GM12874 (cell line): ENCODE results near the gene TRPM3.

Experiments used
- TF ChIP-seq, protein P1 (sequence below): IDR thresholded peaks from 2 replicates; pipeline ENCODE4 v1.5.1; 2011; ENCODE audit warnings: low read depth, mild to moderate bottlenecking, control low read depth, low read length, moderate library complexity; ENCODE audit not compliant: insufficient read depth

Gene TRPM3

DNA sequence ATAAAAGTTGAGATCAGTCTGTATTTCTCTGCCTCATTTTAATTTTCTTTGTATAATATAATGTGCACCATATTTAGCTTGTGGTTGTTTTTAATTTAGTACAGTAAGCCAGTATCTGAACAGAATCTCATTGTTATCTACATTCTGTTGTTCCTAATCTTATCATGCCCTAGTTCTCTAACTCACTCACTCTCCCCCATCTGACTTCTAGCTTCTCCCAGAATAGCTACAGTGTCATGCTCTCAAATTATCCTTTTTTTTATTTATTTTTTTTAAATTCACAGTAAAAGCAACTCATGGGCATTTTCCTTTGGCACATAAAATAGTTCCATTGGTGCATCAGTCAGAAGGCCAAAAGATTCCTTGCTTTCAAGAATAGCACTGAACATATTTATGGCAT lies 156.6 kb downstream of the TRPM3 start:
- TF ChIP-seq, protein P1, sequence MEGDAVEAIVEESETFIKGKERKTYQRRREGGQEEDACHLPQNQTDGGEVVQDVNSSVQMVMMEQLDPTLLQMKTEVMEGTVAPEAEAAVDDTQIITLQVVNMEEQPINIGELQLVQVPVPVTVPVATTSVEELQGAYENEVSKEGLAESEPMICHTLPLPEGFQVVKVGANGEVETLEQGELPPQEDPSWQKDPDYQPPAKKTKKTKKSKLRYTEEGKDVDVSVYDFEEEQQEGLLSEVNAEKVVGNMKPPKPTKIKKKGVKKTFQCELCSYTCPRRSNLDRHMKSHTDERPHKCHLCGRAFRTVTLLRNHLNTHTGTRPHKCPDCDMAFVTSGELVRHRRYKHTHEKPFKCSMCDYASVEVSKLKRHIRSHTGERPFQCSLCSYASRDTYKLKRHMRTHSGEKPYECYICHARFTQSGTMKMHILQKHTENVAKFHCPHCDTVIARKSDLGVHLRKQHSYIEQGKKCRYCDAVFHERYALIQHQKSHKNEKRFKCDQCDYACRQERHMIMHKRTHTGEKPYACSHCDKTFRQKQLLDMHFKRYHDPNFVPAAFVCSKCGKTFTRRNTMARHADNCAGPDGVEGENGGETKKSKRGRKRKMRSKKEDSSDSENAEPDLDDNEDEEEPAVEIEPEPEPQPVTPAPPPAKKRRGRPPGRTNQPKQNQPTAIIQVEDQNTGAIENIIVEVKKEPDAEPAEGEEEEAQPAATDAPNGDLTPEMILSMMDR: no peak

DNA sequence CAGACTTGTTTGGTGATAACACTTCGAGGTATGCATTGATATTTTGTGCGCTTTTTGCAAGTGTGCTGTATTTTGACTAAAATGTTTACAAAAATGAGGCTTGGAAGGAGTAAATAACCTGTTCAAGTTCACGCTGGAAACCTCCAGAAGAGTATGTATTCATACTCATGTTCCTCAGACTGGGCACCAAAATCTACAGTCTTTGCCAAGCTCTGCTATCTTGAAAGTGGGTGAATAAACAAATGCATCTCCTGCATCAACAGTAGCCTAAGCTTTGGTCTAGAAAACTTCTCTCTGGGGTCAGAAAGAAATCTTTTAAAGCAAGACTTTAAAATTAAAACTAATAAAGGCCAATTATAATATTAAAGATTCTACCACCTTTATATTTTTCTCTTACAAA lies 157.9 kb downstream of the TRPM3 start:
- TF ChIP-seq, protein P1: no peak

DNA sequence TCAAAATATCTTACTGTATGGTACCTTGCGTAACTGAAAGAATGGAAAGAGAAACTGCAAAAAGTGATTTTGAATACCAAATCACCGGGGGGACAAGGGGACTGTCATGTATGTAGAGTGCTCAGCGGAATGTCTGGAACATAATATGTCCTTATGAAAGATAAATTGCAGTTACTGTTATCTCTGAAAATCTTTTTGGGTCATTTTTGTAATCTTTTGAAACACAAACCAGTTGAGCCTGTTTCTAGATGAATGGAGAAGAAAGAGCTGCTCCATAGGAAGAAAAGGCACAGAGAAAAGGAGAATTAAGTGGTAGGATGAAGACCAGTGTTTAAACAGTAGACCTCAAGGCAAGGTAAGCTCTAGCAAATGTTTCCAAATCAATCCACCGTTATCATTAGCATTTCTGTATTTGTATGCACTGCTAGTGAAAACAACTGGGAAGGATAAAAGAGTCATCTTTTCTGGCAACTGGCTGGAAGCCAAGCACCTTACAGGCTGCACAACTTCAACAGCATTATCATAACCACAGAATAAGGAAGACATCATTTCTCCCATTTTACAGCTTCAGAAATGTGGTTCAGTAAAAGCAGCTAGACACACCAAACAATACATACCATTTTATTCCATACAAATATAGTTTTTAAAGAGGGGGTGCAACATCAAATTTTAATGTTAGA lies 158.5 kb downstream of the TRPM3 start:
- TF ChIP-seq, protein P1: no peak

DNA sequence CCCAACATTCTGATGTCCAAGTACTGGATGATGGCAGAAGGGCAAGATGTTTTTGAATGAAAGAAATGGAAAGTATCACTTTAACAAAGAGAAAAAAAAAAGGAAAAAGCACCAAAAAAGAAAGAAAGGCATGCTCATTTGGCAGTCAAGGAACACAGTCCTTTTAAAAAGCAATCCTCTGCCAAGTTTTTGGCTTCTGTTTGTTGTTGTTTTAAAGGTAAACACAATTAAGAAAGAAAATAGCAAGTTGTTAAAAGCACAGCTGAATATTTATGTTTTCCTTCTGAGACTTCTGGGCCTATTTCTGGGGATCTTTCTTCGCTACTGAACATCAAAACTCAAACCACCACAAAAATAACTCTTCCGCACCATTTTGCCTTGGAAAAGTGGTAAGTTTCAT lies 162.1 kb downstream of the TRPM3 start:
- TF ChIP-seq, protein P1: no peak

DNA sequence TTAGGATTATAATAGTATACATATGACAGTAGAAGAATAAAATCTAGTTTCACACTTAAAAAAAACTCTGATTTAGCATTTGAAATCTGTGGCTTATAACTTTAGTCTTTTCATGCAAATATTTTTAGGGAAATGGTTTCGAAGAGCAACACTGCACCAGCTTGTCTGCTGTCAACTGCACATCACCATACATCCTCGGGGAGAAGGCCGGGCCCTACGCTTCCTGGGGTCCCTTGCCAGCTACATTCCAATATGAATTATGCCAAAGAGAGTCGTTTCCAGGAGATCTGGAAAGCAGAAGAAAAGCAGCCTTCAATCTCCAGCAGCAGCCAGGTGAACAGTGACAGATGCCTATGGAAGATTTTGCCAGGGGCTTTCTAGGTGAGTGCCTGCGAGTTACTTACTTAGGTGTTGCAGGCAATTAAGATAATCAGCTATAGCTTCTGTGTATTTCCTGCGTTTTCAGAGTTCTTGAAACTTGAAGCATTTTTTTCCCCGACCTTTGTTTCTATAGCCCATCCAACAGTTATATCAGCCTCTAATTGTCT lies 166.8 kb downstream of the TRPM3 start:
- TF ChIP-seq, protein P1: no peak

DNA sequence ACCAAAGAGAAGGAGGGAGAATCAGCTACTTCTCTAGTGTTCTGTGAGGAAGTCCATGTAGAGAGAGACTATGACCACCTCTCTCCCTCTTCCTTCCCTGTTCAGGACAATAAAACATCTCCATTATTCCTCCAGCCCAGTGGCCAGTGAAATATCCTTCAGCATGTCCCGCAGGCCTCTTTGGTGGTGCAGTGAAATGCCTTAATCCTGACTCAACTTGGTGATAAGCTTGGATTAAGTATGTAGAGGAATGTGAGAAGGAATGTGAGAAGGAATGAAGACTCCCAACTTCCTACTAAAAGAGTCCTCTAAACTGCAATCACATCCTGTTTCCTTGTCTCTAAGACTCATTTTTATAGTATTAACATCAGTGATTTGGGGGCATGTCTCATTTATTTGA lies 167.3 kb downstream of the TRPM3 start:
- TF ChIP-seq, protein P1: no peak

DNA sequence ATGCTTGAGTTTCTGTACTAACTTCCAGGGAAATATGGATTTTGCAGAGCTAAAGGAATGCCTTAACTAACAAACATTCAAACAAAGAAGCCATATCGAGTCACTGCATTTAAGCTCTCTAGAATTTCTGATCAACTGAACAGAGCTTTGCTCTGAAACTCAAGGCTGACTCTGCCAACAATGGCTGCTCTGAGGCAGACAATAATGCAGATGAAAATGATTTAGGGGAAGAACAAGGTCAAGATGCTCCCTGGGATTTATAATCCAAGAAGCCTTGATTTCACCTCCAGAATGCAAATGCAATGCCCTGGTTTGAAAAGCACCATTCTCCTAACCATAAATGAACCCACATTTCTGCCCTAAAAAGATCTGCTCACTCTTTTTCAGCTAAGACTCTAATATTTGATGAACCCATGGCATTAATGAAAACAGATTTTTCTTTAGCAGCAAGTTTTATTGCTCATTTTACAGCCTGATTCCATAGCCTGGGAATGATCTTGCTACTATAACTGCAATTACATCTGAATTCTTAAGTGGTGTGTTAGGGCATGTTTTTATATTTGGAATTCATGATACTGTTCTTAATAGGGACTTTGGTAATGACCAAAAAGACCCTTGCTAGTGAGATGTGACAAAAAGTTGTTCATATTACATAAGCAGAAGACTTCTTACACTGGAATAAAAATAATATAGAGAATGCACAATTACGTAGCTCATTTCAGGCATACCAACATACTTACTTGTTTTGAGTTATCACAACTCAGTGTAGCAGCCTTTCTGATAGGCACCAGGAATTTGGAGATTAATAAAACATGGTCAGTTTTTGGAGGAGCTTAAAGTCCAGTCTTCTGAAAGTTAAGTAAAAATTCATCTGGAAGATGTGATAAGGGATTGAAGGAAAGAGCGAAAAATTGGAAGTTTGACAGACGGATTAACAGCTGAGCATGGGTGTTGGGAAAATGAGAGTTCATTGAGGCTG lies 169.4 kb downstream of the TRPM3 start:
- TF ChIP-seq, protein P1: no peak
